ENCODE measurements around the gene TMEM192. TPM values are rescaled to one million over a fixed set of nuclear protein-coding genes. Genes with fewer than 3 reads are reported as not detected.

TMEM192 gene
- polyA plus RNA-seq, 1 donor (not counting 4 experiments of a cell fraction or from before 2014, with no cell fraction given): 29.9 TPM

- no peaks in the 10 kb centered on the region for H3K27me3 ChIP-seq (ENCODE audit: control insufficient read depth, extremely low read depth, insufficient read depth, low read length)
- no peaks in the 10 kb centered on the region for H3K79me2 ChIP-seq (ENCODE audit: control insufficient read depth, insufficient read depth, low read length)
- H2AFZ ChIP-seq (ENCODE audit: control insufficient read depth, low read length): no peak overlapping the region
- DNase-seq (ENCODE audit: low read depth, low spot score) (no peak), FAIRE-seq (no peak)
- dilution Hi-C loops (cut with MboI; ENCODE audit: extremely low pct_ligation_motif_present, low sequenced_read_pairs): no loop called here
- no peaks in the 10 kb centered on the region for H3K4me1 ChIP-seq (ENCODE audit: control insufficient read depth, extremely low read depth, insufficient read depth, low read length)
- no peaks in the 10 kb centered on the region for H3K9me1 ChIP-seq (ENCODE audit: control insufficient read depth, extremely low read depth, insufficient read depth, low read length)
- TF ChIP-seq CTCF (optimal IDR thresholded peaks at IDR 0.05 in 1 of 3, IDR thresholded peaks at IDR 0.05 in 1 of 3, conservative IDR thresholded peaks at IDR 0.05 in 1 of 3; ENCODE audit: extremely low read depth in 1 of 3, insufficient read depth in 2 of 3, low read length in 3 of 3) (no peak), EZH2 (IDR thresholded peaks at IDR 0.05; ENCODE audit: low read length) (no peak)
- H3K9me3 ChIP-seq (ENCODE audit: control insufficient read depth, low read depth, low read length): no peaks in the 10 kb centered on the region
- no peak overlapping the region for H3K9ac ChIP-seq (ENCODE audit: control insufficient read depth, extremely low read depth, insufficient read depth, low read length)
- H4K20me1 ChIP-seq (ENCODE audit: control insufficient read depth, extremely low read depth, insufficient read depth, low read length): no peaks in the 10 kb centered on the region
- H3K27ac ChIP-seq (ENCODE audit: control insufficient read depth, insufficient read depth, low read length): no peak overlapping the region
- H3K36me3 ChIP-seq (ENCODE audit: control insufficient read depth in 2 of 2, extremely low read depth in 1 of 2, insufficient read depth in 2 of 2, low read length in 2 of 2): peaks cover 2 to 3% of the 10 kb centered on the region in 2 experiments
- H3K4me3 ChIP-seq (ENCODE audit: control insufficient read depth in 2 of 3, extremely low read depth in 1 of 3, insufficient read depth in 2 of 3, low read depth in 1 of 3, low read length in 3 of 3): no peak overlapping the region
- H3K4me2 ChIP-seq (ENCODE audit: control insufficient read depth, extremely low read depth, insufficient read depth, low read depth, low read length): no peak overlapping the region
Observed at GRCh38 chr4:165106518-165106917, 6.1 kb downstream of the TMEM192 start.

GRCh38 chr4:165101641-165102040 lies 11.0 kb downstream of the TMEM192 start:
- DNase-seq (ENCODE audit: low read depth, low spot score) (no peak), FAIRE-seq (no peak)
- Histone ChIP-seq H3K4me1 (ENCODE audit: control insufficient read depth, extremely low read depth, insufficient read depth, low read length) (no peaks in the 10 kb centered on the region), H2AFZ (ENCODE audit: control insufficient read depth, low read length) (no peak overlapping the region), H3K9me1 (ENCODE audit: control insufficient read depth, extremely low read depth, insufficient read depth, low read length) (no peaks in the 10 kb centered on the region), H3K27ac (ENCODE audit: control insufficient read depth, insufficient read depth, low read length) (no peak overlapping the region), H3K4me2 (ENCODE audit: control insufficient read depth, extremely low read depth, insufficient read depth, low read depth, low read length) (no peak overlapping the region), H3K4me3 (ENCODE audit: control insufficient read depth in 2 of 3, extremely low read depth in 1 of 3, insufficient read depth in 2 of 3, low read depth in 1 of 3, low read length in 3 of 3) (no peak overlapping the region), H3K27me3 (ENCODE audit: control insufficient read depth, extremely low read depth, insufficient read depth, low read length) (no peaks in the 10 kb centered on the region), H3K9ac (ENCODE audit: control insufficient read depth, extremely low read depth, insufficient read depth, low read length) (no peak overlapping the region), H4K20me1 (ENCODE audit: control insufficient read depth, extremely low read depth, insufficient read depth, low read length) (no peaks in the 10 kb centered on the region), H3K9me3 (ENCODE audit: control insufficient read depth, low read depth, low read length) (no peaks in the 10 kb centered on the region), H3K79me2 (ENCODE audit: control insufficient read depth, insufficient read depth, low read length) (no peaks in the 10 kb centered on the region), H3K36me3 (ENCODE audit: control insufficient read depth in 2 of 2, extremely low read depth in 1 of 2, insufficient read depth in 2 of 2, low read length in 2 of 2) (peaks cover 4 to 11% of the 10 kb centered on the region in 2 experiments)
- TF ChIP-seq CTCF (optimal IDR thresholded peaks at IDR 0.05 in 1 of 3, IDR thresholded peaks at IDR 0.05 in 1 of 3, conservative IDR thresholded peaks at IDR 0.05 in 1 of 3; ENCODE audit: extremely low read depth in 1 of 3, insufficient read depth in 2 of 3, low read length in 3 of 3): no peak
- no peak for TF ChIP-seq EZH2 (IDR thresholded peaks at IDR 0.05; ENCODE audit: low read length)
- dilution Hi-C loops (cut with MboI; ENCODE audit: extremely low pct_ligation_motif_present, low sequenced_read_pairs): no loop called here

Measured in keratinocyte (primary cell).